ENCODE data around the gene SNIP1. TPM values are rescaled to one million over a fixed set of nuclear protein-coding genes. Genes with fewer than 3 reads are reported as not detected.
"Not testable (repeated sequence)": the region's sequence is repeated elsewhere in the genome, so short reads cannot be mapped to it uniquely, and the experiment has no call there.

The SNIP1 gene
- total RNA-seq, 2 donors from 2014 or later, result 20.2 TPM

DNA sequence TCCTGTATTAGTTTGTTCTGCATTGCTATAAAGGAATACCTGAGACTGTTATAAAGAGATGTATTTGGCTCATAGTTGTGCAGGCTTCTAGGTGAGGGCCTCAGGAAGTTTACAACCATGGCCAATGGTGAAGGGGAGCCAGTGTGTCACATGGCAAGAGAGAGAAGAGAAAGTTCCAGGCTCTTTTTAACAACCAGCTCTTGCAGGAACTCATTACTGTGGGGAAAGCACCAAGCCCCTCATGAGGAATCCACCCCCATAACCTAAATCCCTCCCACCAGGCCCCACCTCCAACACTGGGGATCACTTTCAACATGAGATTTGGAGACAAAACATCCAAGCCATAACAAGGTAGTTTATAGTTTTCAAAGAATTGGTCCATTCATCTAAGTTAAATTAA is 34.5 kb downstream of the SNIP1 start:
- Mint-ChIP-seq H3K36me3 (ENCODE audit: low read depth) (no peaks in the 10 kb centered on the region), H3K4me3 (no peak overlapping the region), H3K9me3 (peaks cover 3% of the 10 kb centered on the region), H3K27me3 (ENCODE audit: insufficient read depth) (no peaks in the 10 kb centered on the region), H3K4me1 (peaks cover 9% of the 10 kb centered on the region), H3K27ac (no peak overlapping the region)
- Histone ChIP-seq H3K4me3 (ENCODE audit: low read length) (no peak overlapping the region), H3K4me1 (ENCODE audit: control insufficient read depth, insufficient read depth, low read length) (no peaks in the 10 kb centered on the region), H3K27me3 (ENCODE audit: control insufficient read depth, insufficient read depth, low read length, poor library complexity, severe bottlenecking) (peaks cover 6% of the 10 kb centered on the region), H3K36me3 (ENCODE audit: control insufficient read depth, insufficient read depth, low read length) (no peaks in the 10 kb centered on the region), H3K27ac (ENCODE audit: low read depth, low read length) (no peak overlapping the region), H3K9me3 (ENCODE audit: control insufficient read depth, low read length) (no peaks in the 10 kb centered on the region), H3K9ac (ENCODE audit: extremely low read depth, low read length, poor library complexity, severe bottlenecking) (no peak overlapping the region)
- no peak for DNase-seq
- TF ChIP-seq, protein P1, sequence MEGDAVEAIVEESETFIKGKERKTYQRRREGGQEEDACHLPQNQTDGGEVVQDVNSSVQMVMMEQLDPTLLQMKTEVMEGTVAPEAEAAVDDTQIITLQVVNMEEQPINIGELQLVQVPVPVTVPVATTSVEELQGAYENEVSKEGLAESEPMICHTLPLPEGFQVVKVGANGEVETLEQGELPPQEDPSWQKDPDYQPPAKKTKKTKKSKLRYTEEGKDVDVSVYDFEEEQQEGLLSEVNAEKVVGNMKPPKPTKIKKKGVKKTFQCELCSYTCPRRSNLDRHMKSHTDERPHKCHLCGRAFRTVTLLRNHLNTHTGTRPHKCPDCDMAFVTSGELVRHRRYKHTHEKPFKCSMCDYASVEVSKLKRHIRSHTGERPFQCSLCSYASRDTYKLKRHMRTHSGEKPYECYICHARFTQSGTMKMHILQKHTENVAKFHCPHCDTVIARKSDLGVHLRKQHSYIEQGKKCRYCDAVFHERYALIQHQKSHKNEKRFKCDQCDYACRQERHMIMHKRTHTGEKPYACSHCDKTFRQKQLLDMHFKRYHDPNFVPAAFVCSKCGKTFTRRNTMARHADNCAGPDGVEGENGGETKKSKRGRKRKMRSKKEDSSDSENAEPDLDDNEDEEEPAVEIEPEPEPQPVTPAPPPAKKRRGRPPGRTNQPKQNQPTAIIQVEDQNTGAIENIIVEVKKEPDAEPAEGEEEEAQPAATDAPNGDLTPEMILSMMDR (conservative IDR thresholded peaks at IDR 0.05), result no peak

DNA sequence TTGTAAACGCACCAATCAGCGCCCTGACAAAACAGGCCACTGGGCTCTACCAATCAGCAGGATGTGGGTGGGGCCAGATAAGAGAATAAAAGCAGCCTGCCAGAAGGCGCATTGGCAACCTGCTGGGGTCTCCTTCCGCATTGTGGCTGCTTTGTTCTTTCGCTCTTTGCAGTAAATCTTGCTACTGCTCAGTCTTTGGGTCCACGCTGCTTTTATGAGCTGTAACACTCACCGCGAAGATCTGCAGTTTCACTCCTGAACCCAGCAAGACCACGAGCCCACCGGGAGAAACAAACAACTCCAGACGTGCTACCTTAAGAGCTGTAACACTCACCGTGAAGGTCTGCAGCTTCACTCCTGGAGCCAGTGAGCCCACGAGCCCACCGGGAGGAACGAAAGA is 35.2 kb downstream of the SNIP1 start:
- H3K9me3 ChIP-seq (ENCODE audit: control insufficient read depth, low read length); H3K4me1 Mint-ChIP-seq; H3K4me3 ChIP-seq (ENCODE audit: low read length); H3K27ac Mint-ChIP-seq; H3K4me3 Mint-ChIP-seq; H3K27me3 ChIP-seq (ENCODE audit: control insufficient read depth, insufficient read depth, low read length, poor library complexity, severe bottlenecking); H3K27ac ChIP-seq (ENCODE audit: low read depth, low read length); H3K36me3 ChIP-seq (ENCODE audit: control insufficient read depth, insufficient read depth, low read length); H3K36me3 Mint-ChIP-seq (ENCODE audit: low read depth); H3K4me1 ChIP-seq (ENCODE audit: control insufficient read depth, insufficient read depth, low read length); H3K9ac ChIP-seq (ENCODE audit: extremely low read depth, low read length, poor library complexity, severe bottlenecking); H3K27me3 Mint-ChIP-seq (ENCODE audit: insufficient read depth); DNase-seq; H3K9me3 Mint-ChIP-seq: not testable (repeated sequence)
- 79 to 90% methylated on average over 4 to 15 of the region's 15 CpGs for whole genome bisulfite sequencing, 2 experiments (ENCODE audit: insufficient coverage in 1 of 2, insufficient read length in 1 of 2)

DNA sequence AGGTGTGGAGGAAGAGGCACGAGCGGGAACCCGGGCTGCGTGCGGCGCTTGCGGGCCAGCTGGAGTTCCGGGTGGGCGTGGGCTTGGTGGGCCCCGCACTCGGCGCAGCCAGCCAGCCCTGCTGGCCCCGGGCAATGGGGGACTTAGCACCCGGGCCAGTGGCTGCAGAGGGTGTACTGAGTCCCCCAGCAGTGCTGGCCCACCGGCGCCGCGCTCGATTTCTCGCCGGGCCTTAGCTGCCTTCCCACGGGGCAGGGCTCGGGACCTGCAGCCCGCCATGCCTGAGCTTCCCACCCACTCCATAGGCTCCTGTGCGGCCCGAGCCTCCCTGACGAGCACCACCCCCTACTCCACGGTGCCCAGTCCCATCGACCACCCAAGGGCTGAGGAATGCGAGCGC is 35.9 kb downstream of the SNIP1 start:
- not testable (repeated sequence) for H3K4me1 ChIP-seq (ENCODE audit: control insufficient read depth, insufficient read depth, low read length); H3K27me3 ChIP-seq (ENCODE audit: control insufficient read depth, insufficient read depth, low read length, poor library complexity, severe bottlenecking); H3K27ac Mint-ChIP-seq; H3K9me3 ChIP-seq (ENCODE audit: control insufficient read depth, low read length); H3K36me3 ChIP-seq (ENCODE audit: control insufficient read depth, insufficient read depth, low read length); H3K9ac ChIP-seq (ENCODE audit: extremely low read depth, low read length, poor library complexity, severe bottlenecking); H3K27ac ChIP-seq (ENCODE audit: low read depth, low read length); H3K9me3 Mint-ChIP-seq; DNase-seq; H3K27me3 Mint-ChIP-seq (ENCODE audit: insufficient read depth); H3K4me3 ChIP-seq (ENCODE audit: low read length); H3K36me3 Mint-ChIP-seq (ENCODE audit: low read depth); H3K4me3 Mint-ChIP-seq
- 92% methylated on average over 18 of the region's 31 CpGs; no CpG with 5 or more reads in 1 of the 2 experiments for WGBS, 2 experiments (ENCODE audit: insufficient coverage in 1 of 2, insufficient read length in 1 of 2)
- peaks cover 14% of the 10 kb centered on the region for H3K4me1 Mint-ChIP-seq

DNA sequence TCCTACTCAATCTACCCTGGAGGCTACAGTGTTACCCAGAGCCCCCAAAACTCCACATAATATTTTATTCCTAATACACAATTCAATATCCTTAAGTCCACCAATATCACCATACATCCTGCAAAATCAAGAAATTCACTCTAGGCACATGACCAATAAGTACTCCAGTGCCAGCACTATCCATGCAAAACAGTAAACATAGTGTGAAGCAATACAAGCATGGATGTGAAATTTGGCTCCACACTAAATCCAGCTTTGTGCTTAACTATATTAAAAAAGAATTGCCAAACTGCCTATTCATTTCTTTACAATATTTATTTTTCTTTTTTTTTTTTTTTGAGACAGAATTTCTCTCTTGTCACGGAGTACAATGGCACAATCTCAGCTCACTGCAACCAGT is 36.5 kb downstream of the SNIP1 start:
- peaks cover 5% of the 10 kb centered on the region for H3K36me3 Mint-ChIP-seq (ENCODE audit: low read depth)
- H3K9me3 ChIP-seq (ENCODE audit: control insufficient read depth, low read length), result no peaks in the 10 kb centered on the region
- H3K4me3 ChIP-seq (ENCODE audit: low read length), result no peak overlapping the region
- 88 to 100% methylated on average over 1 of the region's 1 CpG for WGBS, 2 experiments (ENCODE audit: insufficient coverage in 1 of 2, insufficient read length in 1 of 2)
- H3K4me1 Mint-ChIP-seq, result peaks cover 15% of the 10 kb centered on the region
- no peak overlapping the region for H3K27ac ChIP-seq (ENCODE audit: low read depth, low read length)
- no peak for DNase-seq
- H3K9ac ChIP-seq (ENCODE audit: extremely low read depth, low read length, poor library complexity, severe bottlenecking), result no peak overlapping the region
- H3K9me3 Mint-ChIP-seq, result no peaks in the 10 kb centered on the region
- no peaks in the 10 kb centered on the region for H3K27me3 Mint-ChIP-seq (ENCODE audit: insufficient read depth)
- peaks cover 8% of the 10 kb centered on the region for H3K36me3 ChIP-seq (ENCODE audit: control insufficient read depth, insufficient read depth, low read length)
- H3K27me3 ChIP-seq (ENCODE audit: control insufficient read depth, insufficient read depth, low read length, poor library complexity, severe bottlenecking), result peaks cover 6% of the 10 kb centered on the region
- H3K4me3 Mint-ChIP-seq, result no peak overlapping the region
- TF ChIP-seq, protein P1 (conservative IDR thresholded peaks at IDR 0.05), result no peak
- H3K4me1 ChIP-seq (ENCODE audit: control insufficient read depth, insufficient read depth, low read length), result peaks cover 3% of the 10 kb centered on the region
- no peak overlapping the region for H3K27ac Mint-ChIP-seq
